ENCODE measurements around the gene FAM174C. TPM values are rescaled to one million over a fixed set of nuclear protein-coding genes. Genes with fewer than 3 reads are reported as not detected.

FAM174C gene
- total RNA-seq, 4 donors from 2014 or later = 37.4 to 76.7 (median 46.7) TPM

DNA sequence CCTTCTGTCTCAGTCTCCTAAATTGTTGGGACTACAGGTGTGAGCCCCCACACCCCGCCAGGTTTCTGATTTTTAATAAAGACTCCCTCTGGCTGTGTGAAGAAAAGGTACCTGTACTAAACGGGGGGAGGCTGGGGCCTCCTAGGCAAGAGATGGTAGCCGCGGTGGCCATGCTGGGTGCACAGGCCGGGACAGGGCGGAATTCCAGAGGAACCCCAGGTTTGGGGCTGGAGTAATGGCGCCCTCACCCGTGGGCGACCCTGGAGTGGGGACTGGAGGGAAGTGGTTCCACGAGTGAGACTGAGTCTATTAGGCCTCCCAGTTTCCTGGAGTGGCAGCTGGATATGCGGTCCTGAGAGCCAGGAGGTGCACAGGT, 35.9 kb upstream of the FAM174C start:
- TF ChIP-seq, protein P1, sequence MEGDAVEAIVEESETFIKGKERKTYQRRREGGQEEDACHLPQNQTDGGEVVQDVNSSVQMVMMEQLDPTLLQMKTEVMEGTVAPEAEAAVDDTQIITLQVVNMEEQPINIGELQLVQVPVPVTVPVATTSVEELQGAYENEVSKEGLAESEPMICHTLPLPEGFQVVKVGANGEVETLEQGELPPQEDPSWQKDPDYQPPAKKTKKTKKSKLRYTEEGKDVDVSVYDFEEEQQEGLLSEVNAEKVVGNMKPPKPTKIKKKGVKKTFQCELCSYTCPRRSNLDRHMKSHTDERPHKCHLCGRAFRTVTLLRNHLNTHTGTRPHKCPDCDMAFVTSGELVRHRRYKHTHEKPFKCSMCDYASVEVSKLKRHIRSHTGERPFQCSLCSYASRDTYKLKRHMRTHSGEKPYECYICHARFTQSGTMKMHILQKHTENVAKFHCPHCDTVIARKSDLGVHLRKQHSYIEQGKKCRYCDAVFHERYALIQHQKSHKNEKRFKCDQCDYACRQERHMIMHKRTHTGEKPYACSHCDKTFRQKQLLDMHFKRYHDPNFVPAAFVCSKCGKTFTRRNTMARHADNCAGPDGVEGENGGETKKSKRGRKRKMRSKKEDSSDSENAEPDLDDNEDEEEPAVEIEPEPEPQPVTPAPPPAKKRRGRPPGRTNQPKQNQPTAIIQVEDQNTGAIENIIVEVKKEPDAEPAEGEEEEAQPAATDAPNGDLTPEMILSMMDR (IDR thresholded peaks at IDR 0.05; ENCODE audit: low read depth) = no peak

GRCh38 chr19:1239796-1240737, 35.3 kb upstream of the FAM174C start:
- TF ChIP-seq, protein P1 (IDR thresholded peaks at IDR 0.05; ENCODE audit: low read depth) = no peak

DNA sequence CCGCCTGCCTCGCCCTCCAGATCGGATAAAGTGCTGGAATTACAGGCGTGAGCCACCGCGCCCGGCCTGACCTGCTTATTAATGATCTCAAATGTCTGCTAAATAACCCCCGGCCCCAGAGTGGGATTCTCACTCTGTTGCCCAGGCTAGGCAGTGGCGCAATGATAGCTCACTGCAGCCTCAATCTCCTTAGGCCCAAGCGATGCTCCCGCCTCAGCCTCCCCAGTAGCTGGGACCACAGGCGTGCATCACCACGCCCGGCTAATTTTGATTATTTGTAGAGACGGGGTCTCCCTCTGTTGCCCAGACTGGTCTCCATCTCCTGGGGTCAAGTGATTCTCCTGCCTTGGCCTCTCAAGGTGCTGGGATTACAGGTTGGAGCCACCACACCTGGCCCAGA, 34.4 kb upstream of the FAM174C start:
- TF ChIP-seq, protein P1 (IDR thresholded peaks at IDR 0.05; ENCODE audit: low read depth) = no peak

GRCh38 chr19:1241417-1242095, 33.8 kb upstream of the FAM174C start, which contains the start of gene ATP5F1D:
Gene ATP5F1D, plus strand, starts transcription at chr19:1241751. Its CDS starts 100 bp downstream, at chr19:1241851.
- TF ChIP-seq, protein P1 (IDR thresholded peaks at IDR 0.05; ENCODE audit: low read depth) = no peak

- TF ChIP-seq, protein P1 (IDR thresholded peaks at IDR 0.05; ENCODE audit: low read depth) = no peak
Observed at GRCh38 chr19:1243768-1244692, 31.3 kb upstream of the FAM174C start.

DNA sequence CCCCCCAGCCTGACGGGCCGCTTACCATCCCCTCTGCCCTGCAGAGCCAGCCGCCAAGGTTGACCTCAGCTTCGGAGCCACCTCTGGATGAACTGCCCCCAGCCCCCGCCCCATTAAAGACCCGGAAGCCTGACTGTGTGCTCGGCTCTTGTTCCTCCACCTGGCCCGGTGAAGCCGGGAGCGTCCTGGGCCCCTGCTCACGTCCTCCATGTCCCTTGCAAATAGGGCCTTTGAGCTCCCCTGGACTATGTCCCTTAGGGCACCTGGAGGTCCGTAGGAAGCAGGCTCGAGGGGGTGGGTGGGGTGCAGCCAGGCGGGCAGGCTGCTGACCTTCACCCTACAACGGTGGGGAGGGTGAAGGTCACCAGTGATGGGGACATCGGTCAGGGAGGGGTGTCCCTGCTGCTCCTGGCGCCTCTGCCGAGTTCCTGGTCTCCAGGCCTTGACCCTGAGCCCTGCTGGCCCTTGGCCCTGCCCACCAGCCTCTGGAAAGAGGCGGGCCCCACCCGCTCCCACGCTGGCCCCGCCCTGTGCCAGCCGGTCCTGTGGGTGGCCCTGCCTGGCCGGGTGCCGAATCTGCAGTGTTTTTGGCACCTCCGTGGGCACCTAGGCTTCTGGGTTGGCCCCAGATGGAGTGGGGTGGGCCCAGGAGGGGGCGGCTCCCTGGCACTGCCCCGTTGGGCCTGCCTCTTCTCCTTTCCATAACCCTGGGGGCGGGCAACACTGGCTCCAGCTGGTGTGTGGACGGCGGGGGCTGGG, 30.5 kb upstream of the FAM174C start:
- TF ChIP-seq, protein P1 (IDR thresholded peaks at IDR 0.05; ENCODE audit: low read depth) = no peak
